CD4-positive, alpha-beta T cell treated with Interleukin-6 for 4 hours (primary cell): ENCODE data around the gene NTRK2.

Experiments
- DNase-seq: peaks from one replicate; pipeline ENCODE4 v3.0.0-alpha.2; 2020; ENCODE audit warnings: mixed read lengths

Gene NTRK2

GRCh38 chr9:84993105-84993504 is 323.6 kb downstream of the NTRK2 start:
- no peak for DNase-seq

- DNase-seq, result no peak
Measured at GRCh38 chr9:84996029-84996428, 326.5 kb downstream of the NTRK2 start.

- no peak for DNase-seq
Measured at GRCh38 chr9:84996716-84997115, 327.2 kb downstream of the NTRK2 start.

DNA sequence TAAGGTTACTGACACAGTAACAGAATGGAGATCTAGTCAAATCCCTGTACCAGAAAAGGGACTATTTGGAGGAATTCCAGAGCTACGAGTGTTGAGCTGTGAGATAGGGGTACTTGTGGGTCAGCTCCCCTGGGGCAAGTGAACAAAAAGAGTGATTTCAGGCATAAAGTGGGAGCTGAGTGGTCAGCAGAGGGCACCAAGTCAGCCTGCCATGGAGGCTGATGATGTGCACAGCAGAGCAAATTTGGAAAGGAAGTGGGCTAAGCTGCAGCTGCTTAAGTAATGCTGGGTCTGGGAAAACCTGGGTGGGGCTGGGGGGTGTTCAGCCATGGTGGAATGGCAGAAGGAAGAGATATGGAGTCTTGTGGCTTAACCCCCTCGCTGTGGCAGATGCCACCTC is 327.9 kb downstream of the NTRK2 start:
- no peak for DNase-seq

DNA sequence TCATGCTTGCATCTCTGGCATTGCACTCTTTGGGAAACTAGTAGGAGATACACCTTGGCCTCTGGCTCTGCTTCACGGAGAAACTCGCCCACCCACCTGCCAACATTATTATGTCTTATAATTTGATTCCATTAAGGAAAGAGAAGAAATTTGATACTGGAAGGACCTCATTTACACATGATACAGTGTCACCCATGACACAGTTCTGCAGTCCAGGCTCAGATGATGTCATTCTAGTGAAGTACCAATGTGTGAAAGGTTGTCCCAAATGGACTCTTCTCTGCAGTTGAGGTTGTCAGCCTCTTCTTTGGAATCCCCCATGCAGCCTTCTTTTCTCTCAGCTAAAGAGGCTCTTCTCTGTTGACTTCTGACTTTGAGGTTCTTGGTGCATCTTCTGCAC is 329.1 kb downstream of the NTRK2 start:
- DNase-seq, result no peak

DNA sequence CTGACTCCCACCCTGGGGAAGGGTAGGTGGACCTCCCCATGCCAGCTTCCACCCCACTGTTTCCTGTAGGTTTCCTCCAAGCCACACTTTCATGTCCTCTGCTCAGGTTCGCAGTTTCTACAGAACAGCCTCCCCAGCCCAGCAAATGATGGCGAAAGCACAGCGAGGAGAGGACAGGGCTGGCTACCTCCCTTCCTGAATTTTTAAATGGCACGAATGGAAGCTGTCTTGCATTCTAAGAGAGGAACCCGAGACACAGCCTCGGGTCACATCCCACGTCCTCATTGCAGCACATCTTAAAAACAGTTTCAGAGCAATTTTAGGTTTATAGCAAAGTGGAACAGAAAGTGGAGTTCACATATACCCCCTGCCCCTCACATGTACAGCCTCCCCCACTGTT is 330.3 kb downstream of the NTRK2 start:
- no peak for DNase-seq

DNA sequence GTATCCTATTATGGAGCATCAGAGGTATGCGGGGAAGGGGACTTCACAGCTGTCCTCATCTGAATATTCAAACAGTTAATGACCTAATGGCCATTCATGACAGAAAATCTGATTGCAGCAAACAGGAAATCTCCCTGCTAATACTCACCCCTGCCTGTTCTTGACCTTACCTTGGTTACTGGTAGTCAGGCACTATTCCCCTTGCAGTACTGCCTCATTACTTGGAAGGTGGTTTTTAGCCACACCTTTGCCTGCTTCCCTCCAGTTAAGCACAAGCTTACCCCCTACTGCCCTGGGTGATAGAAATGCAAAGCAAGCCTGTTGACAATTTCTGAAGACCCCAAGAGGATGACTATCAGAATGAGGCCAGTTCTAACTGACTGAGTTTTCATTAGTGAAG is 332.4 kb downstream of the NTRK2 start:
- no peak for DNase-seq

- DNase-seq, result no peak
Measured at GRCh38 chr9:85004818-85005413, 335.4 kb downstream of the NTRK2 start.

DNA sequence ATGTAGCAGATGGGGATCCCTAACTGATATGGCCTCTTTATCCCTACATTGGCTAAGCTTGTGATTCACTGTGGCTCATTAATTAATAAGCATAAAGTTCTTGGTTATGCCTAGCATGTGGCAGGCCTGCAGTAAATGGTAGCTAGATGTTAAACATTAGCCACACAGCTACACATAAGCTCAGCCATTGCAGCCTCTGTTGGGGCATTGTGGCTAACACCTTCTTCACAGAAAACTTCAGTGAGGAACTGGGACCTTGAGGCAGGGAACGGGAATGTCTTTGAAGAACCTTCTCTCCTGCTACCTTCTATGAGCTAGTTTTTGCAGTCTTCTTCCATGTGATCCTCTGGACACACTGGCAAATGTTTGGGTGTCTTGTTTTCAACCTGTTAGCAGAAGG is 338.2 kb downstream of the NTRK2 start:
- DNase-seq, result no peak

- DNase-seq, result no peak
Measured at GRCh38 chr9:85008215-85008614, 338.7 kb downstream of the NTRK2 start.

DNA sequence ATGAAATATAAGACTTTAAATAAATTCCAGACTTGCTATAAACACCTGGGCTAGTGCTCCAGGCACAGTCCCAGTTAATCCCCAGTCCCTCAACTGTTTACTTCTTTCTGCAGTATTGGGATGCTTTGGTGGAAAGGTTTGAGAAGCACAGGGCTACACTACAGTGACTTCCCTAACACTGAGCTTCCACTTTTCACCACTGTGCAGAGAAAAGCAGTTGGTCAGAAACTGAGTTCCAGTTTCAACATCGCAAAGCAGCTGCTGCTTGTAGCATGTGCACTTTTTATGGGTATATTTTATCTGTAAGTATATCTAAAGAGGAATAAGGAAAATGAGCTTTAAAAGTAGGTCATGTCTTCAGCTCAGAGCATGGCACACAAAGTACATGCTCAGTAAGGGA is 339.7 kb downstream of the NTRK2 start:
- no peak for DNase-seq

- no peak for DNase-seq
Measured at GRCh38 chr9:85013703-85014102, 344.2 kb downstream of the NTRK2 start.

DNA sequence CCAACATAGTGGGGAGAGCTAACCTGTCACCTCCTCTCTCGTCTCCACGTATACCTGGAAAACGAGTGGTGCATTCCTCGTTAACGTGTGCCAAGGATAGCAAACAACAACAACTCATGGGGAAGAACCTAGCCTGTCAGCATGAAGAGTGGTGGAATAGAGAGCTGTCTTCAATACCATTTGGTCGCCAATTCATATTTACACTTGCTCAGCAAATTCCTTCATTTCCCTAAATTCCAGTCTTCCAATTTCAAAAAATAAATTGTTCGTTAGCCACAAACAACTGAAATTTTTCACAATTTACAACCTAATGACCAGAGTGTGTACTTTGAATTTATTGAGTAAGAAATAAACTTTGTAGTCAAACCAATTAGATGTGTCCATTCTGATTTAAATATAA is 344.8 kb downstream of the NTRK2 start:
- DNase-seq, result no peak

DNA sequence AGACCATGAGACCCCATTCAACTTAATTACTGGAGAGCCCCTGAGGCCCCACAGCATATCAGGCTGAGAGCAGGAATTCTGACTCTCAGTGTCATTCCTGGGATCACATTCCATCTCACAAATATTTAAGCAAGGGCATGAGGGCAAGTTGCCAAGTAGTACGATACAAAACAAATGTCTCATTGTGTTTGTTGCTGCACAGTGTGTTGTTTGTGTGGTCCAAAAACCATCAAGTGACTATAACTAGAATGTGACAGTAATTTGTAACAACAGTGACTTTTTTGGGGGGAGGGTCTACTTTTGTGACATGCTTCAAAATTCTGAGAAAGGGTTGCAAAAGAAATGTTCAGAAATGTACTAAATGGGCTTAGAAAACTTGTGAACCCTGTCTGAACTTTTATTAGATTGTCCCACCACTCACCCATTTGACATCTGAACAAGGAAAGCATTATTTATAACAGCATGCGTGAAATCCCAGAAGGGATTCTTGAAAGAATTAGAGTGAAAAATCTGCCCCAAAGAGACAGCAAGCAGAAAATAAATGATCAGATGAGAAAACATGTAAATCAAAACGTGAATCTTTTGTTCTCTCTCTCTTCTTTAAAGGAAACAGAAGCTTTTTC is 347.0 kb downstream of the NTRK2 start:
- no peak for DNase-seq

GRCh38 chr9:85020791-85021190 is 351.3 kb downstream of the NTRK2 start:
- no peak for DNase-seq

DNA sequence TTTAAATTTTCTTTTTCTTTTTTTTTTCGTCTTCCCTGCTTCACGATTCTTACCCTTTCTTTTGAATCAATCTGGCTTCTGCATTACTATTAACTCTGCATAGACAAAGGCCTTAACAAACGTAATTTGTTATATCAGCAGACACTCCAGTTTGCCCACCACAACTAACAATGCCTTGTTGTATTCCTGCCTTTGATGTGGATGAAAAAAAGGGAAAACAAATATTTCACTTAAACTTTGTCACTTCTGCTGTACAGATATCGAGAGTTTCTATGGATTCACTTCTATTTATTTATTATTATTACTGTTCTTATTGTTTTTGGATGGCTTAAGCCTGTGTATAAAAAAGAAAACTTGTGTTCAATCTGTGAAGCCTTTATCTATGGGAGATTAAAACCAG is 352.2 kb downstream of the NTRK2 start:
- DNase-seq, result no peak

DNA sequence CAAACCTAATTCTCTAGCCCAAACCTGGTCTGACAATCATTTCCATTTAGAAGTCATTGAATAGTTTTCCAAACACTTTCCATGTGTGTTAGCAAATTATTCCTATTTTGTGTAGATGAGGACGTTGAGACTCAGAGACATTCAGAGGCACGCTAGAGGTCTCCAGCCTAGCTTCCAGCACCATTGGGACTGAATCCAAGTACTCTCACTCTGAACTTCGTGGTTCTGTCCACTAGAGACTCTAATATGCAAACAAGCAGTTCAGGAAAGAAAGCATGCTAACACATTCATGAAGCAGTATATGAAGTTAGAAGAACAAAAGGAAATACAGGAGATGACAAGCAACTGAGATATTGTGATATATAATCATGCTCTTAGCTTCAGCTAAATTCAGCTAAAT is 354.8 kb downstream of the NTRK2 start:
- no peak for DNase-seq

- no peak for DNase-seq
Measured at GRCh38 chr9:85025638-85026037, 356.1 kb downstream of the NTRK2 start.

DNA sequence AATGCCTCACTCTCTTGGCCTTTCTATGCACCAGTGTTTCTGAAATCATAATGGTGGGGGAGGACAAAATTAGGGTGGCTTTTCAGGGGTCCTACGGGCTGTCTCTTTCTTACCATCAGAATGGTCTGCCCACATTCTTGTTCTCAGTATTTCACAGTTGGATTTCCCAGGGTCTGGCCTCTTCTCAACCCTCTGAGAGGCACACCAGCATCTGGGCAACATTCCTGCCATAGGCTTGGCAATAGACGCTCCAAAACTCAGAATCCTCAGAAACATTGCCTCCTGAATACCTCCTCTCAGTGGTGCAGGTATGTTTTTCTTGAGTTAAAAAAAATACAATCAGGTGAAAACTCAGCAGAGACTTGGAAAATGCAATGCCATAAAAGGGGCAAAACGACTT is 358.3 kb downstream of the NTRK2 start:
- no peak for DNase-seq

DNA sequence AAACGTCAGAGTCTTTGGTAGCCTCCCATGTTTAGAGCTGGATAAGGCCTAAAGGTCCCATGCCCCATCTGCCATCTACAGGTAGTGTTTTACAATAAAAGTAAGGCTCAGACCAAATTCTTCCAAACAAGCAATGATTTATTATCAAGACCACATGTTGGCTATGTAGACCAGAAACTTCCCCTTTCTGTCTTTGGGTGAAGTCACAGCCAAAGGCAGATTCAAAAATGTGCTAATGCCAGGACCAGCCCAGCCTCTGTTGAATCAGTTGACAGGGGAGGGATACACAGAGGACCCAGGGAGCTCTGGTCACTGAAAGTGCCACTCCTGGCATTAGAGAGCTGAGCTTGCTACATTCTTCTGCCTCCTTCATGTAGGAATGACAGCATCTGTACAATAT is 360.8 kb downstream of the NTRK2 start:
- no peak for DNase-seq

- no peak for DNase-seq
Measured at GRCh38 chr9:85036496-85036895, 367.0 kb downstream of the NTRK2 start.

GRCh38 chr9:85038061-85038460 is 368.5 kb downstream of the NTRK2 start:
- DNase-seq, result no peak

DNA sequence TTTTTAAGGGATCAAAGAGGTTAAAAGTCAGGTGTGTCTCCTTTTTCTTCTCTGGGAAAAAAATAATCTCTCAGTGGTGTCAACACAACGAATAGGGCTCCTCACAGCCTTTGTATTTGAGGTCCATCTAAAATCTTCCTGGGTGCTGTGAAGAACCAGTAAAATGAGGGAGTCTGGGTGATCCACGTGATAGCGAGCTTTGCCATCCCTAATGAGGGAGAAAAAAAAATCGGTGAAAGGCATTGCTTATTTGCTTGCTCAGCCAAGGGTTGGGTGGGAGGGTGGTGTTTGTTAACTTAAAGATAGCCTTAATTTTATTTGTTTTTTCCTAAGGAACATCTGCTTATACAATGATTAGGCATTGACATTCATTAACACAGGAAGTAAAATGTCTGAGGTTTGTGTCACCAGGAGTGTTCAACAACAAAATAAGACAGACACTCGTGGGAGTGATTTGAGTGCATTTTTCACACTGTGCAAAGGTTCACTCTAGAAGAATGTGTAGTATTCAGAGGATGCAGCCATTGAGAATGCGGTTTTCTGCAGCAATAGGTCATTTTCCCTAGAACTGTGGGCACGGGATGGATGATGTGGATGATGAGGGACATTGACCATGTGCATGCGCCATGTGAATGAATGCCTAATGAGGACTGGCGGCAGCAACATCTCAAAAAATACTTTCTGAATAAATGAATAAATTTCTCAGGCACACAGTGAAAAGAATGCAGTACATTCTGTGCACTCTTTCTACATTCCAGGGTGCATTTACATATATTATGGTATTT is 369.5 kb downstream of the NTRK2 start:
- no peak for DNase-seq

GRCh38 chr9:85040146-85040545 is 370.6 kb downstream of the NTRK2 start:
- no peak for DNase-seq
